Measurements from ENCODE around the gene DNAJB11. TPM values are rescaled to one million over a fixed set of nuclear protein-coding genes. Genes with fewer than 3 reads are reported as not detected.

DNAJB11 gene
- total RNA-seq, 4 donors from 2014 or later, result 19.5 to 40.0 (median 33.5) TPM

- no peak for ATAC-seq
- H3K27me3 ChIP-seq, result no peaks in the 10 kb centered on the region
- WGBS, 2 donors (ENCODE audit: low coverage in 1 of 2), result 5% methylated on average over 6 to 7 of the region's 7 CpGs
- TF ChIP-seq EP300 (IDR thresholded peaks at IDR 0.05), result no peak
- no peak for TF ChIP-seq POLR2A (IDR thresholded peaks at IDR 0.05)
- no peak for TF ChIP-seq POLR2AphosphoS5 (IDR thresholded peaks at IDR 0.05)
- TF ChIP-seq CTCF (IDR thresholded peaks at IDR 0.05), result no peak
- peak overlapping the region; percentile 30 to 96 (median 74) for H3K27ac ChIP-seq
- peak overlapping the region; percentile 35 to 95 for H3K4me3 ChIP-seq
- H3K36me3 ChIP-seq, result peaks cover 3 to 26% of the 10 kb centered on the region in 2 donors
- no peaks in the 10 kb centered on the region for H3K9me3 ChIP-seq
- peaks cover 0 to 63% (median 18%) of the 10 kb centered on the region in 3 donors for H3K4me1 ChIP-seq
Observed at GRCh38 chr3:186569779-186570095, 783 bp upstream of the DNAJB11 start.

- ATAC-seq, result no peak
- WGBS, 2 donors (ENCODE audit: low coverage in 1 of 2), result 14% methylated on average over 14 of the region's 21 CpGs
- H3K9me3 ChIP-seq, result no peaks in the 10 kb centered on the region
- TF ChIP-seq POLR2AphosphoS5 (IDR thresholded peaks at IDR 0.05), result no peak
- H3K4me3 ChIP-seq, result peak overlapping the region; percentile 84 to 95
- H3K36me3 ChIP-seq, result peaks cover 3 to 40% of the 10 kb centered on the region in 2 donors
- peak overlapping the region; percentile 87 to 96 (median 94) for H3K27ac ChIP-seq
- no peaks in the 10 kb centered on the region for H3K27me3 ChIP-seq
- peaks cover 0 to 51% (median 17%) of the 10 kb centered on the region in 3 donors for H3K4me1 ChIP-seq
Observed at GRCh38 chr3:186570941-186571643, 572 bp downstream of the DNAJB11 start.

GRCh38 chr3:186571644-186572013 is 1.1 kb downstream of the DNAJB11 start:
- peaks cover 3 to 45% of the 10 kb centered on the region in 2 donors for H3K36me3 ChIP-seq
- peaks cover 0 to 45% (median 14%) of the 10 kb centered on the region in 3 donors for H3K4me1 ChIP-seq
- peak overlapping the region in 1 of 4 donors; percentile 96 for H3K27ac ChIP-seq
- H3K4me3 ChIP-seq, result peak overlapping the region in 1 of 2 donors; percentile 95
- no peaks in the 10 kb centered on the region for H3K27me3 ChIP-seq
- no peaks in the 10 kb centered on the region for H3K9me3 ChIP-seq
- no peak for ATAC-seq
- 71 to 74% methylated on average over 2 of the region's 2 CpGs for WGBS, 2 donors (ENCODE audit: low coverage in 1 of 2)
- no peak for TF ChIP-seq EP300 (IDR thresholded peaks at IDR 0.05)
- no peak for TF ChIP-seq CTCF (IDR thresholded peaks at IDR 0.05)
- no peak for TF ChIP-seq POLR2AphosphoS5 (IDR thresholded peaks at IDR 0.05)
- no peak for TF ChIP-seq POLR2A (IDR thresholded peaks at IDR 0.05)

- no peak overlapping the region for H3K4me3 ChIP-seq
- WGBS, 2 donors (ENCODE audit: low coverage in 1 of 2), result 60 to 64% methylated on average over 2 of the region's 2 CpGs
- H3K4me1 ChIP-seq, result peaks cover 0 to 7% (median 0%) of the 10 kb centered on the region in 3 donors
- peaks cover 7 to 99% of the 10 kb centered on the region in 2 donors for H3K36me3 ChIP-seq
- TF ChIP-seq POLR2A (IDR thresholded peaks at IDR 0.05) (no peak), CTCF (IDR thresholded peaks at IDR 0.05) (no peak), POLR2AphosphoS5 (IDR thresholded peaks at IDR 0.05) (no peak), EP300 (IDR thresholded peaks at IDR 0.05) (no peak)
- no peak overlapping the region for H3K27ac ChIP-seq
- H3K9me3 ChIP-seq, result no peaks in the 10 kb centered on the region
- no peak for ATAC-seq
- no peaks in the 10 kb centered on the region for H3K27me3 ChIP-seq
Observed at GRCh38 chr3:186577521-186577920, 7.0 kb downstream of the DNAJB11 start.

- H3K4me1 ChIP-seq, result no peaks in the 10 kb centered on the region
- H3K27me3 ChIP-seq, result no peaks in the 10 kb centered on the region
- no peak overlapping the region for H3K4me3 ChIP-seq
- 95% methylated on average over 3 of the region's 3 CpGs for WGBS, 2 donors (ENCODE audit: low coverage in 1 of 2)
- H3K27ac ChIP-seq, result no peak overlapping the region
- H3K36me3 ChIP-seq, result peaks cover 6 to 100% of the 10 kb centered on the region in 2 donors
- TF ChIP-seq POLR2AphosphoS5 (IDR thresholded peaks at IDR 0.05), result no peak
- TF ChIP-seq POLR2A (IDR thresholded peaks at IDR 0.05), result no peak
- no peak for TF ChIP-seq EP300 (IDR thresholded peaks at IDR 0.05)
- no peak for TF ChIP-seq CTCF (IDR thresholded peaks at IDR 0.05)
- no peaks in the 10 kb centered on the region for H3K9me3 ChIP-seq
- ATAC-seq, result no peak
Observed at GRCh38 chr3:186580785-186581184, 10.3 kb downstream of the DNAJB11 start.
